Right lobe of liver (tissue), 6 donors: ENCODE measurements around the gene CRYBB2. TPM values are rescaled to one million over a fixed set of nuclear protein-coding genes. Genes with fewer than 3 reads are reported as not detected.

Source experiments
- ATAC-seq, 4 donors: fragments of 200-7000 bp; cut with Tn5 transposase; one replicate each; pipeline ENCODE4 v1.9.1; 2020; ENCODE audit warnings: mild to moderate bottlenecking in 4 of 4, moderate library complexity in 4 of 4
- DNase-seq, 3 donors: peaks; one replicate each; pipeline ENCODE4 v3.0.0-alpha.2; 2020
- H3K27ac ChIP-seq, 3 donors: fragments of 200-600 bp; one replicate each; pipeline ENCODE4 v1.8.0; 2022
- H3K27me3 ChIP-seq, 2 donors: fragments of 200-600 bp; one replicate each; pipeline ENCODE4 v1.8.0; 2022
- H3K36me3 ChIP-seq, 4 donors: fragments of 200-600 bp; sonication (generic) in 1 of 4; one replicate each; pipeline versions ENCODE4 v1.5.1 to v1.8.0; 2017 to 2022; ENCODE audit warnings: control low read depth in 1 of 4
- H3K4me1 ChIP-seq, 4 donors: fragments of 200-600 bp; sonication (generic) in 1 of 4; one replicate each; pipeline versions ENCODE4 v1.5.1 to v1.8.0; 2017 to 2022; ENCODE audit warnings: control low read depth in 1 of 4
- H3K4me3 ChIP-seq, 3 donors: fragments of 200-600 bp; one replicate each; pipeline ENCODE4 v1.8.0; 2022
- H3K9me3 ChIP-seq, 4 donors: fragments of 200-600 bp; sonication (generic) in 1 of 4; one replicate each; pipeline versions ENCODE4 v1.5.1 to v1.8.0; 2017 to 2022; ENCODE audit warnings: control low read depth in 1 of 4
- CTCF ChIP-seq, 4 donors: fragments of 200-600 bp in 3 of 4; fragments of 450-650 bp in 1 of 4; IDR thresholded peaks; one replicate each; pipeline versions ENCODE4 v1.5.1 to v1.8.0; 2016 to 2022; ENCODE audit warnings: antibody characterized with exemption in 4 of 4, mild to moderate bottlenecking in 2 of 4
- POLR2A ChIP-seq: fragments of 450-650 bp; IDR thresholded peaks from one replicate; pipeline ENCODE4 v1.6.1; 2017; ENCODE audit warnings: antibody characterized with exemption, mild to moderate bottlenecking
- WGBS: methylation state at CpG from one replicate; pipeline ENCODE4 v1.1.6; 2018; ENCODE audit warnings: low coverage, low lambda C conversion rate; ENCODE audit not compliant: insufficient coverage; ENCODE audit errors: missing lambda C conversion rate; 5-methylcytosine and 5-hydroxymethylcytosine counted together
- intact Hi-C, 2 donors: fragments of 100-400 bp; cut with DNase I; formaldehyde crosslinking; loops; one replicate each; pipeline versions ENCODE4 v1.11.2 to v1.14.1; 2022
- total RNA-seq, 6 experiments: library from RNA; depleted of rRNA in 2 of 6; stranded (reverse); fragments of >200 nt in 2 of 6; fragmentation: NEBNext Ultra II Directional in 3 of 6; extraction: Animal tissue kit (Norgen Biotek cat#: 25700) in 3 of 6; gene quantifications; one replicate each; pipeline versions ENCODE4 v1.1.0 to v1.2.4, GENCODE V29; 2016 to 2023
- donor health status: DM: no; HTN: yes; CAD: no.
- donor health status: DM: no; HTN: no; CAD: no.
- donor health status: DM: no; HTN: no; CAD: no.
- donor health status: DM: no; HTN: yes; CAD: no.
- donor health status: DM: no; HTN: yes; CAD: no.

CRYBB2 gene
- total RNA-seq, 6 experiments from 2014 or later = not detected

DNA sequence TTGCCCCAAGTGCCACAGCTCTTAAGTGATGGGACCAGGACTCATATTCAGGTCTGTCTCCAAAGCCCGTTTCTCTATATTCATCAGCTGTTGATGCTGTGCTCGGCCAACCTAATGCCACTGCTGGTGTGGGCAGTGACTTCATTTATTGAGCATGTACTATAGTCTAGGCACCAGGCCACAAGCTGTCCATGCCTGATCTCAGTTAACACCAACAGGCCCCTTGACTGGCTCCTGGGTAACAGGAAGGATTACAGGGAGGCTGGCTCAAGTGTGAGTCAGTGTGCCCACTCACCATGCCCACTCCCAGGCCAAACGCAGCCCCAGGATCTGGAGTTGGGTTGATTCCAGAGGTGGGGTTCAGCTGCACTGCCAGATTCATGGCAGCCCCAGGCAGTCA is 8.6 kb upstream of the CRYBB2 start:
- Histone ChIP-seq H3K4me1 (no peaks in the 10 kb centered on the region), H3K36me3 (no peaks in the 10 kb centered on the region), H3K27ac (no peak overlapping the region), H3K4me3 (no peak overlapping the region), H3K9me3 (no peaks in the 10 kb centered on the region), H3K27me3 (no peaks in the 10 kb centered on the region)
- DNase-seq (no peak), ATAC-seq (no peak)
- 100% methylated on average over 1 of the region's 3 CpGs for WGBS
- intact Hi-C loops = no loop called here
- TF ChIP-seq CTCF (IDR thresholded peaks at IDR 0.05) = no peak
- TF ChIP-seq POLR2A = no peak

DNA sequence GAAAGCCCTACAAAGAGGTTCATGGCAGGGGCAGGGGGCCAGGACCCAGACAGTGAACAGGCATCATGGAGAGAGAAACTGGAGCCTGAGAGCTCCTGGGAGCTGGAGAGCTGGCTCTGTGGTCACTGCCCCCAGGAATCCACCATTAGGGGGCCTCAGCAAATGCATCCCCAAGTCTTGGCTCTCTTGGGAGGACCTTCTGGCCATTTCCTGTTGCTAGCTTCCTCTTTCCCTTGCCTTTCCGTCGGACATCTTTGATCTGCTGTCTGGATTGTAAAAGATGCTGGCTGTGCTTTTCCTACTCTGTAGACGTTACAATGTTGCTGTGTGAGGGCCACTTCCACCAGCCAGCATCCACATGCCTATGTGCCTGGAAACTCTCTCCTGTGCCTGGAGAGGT is 7.1 kb upstream of the CRYBB2 start:
- Histone ChIP-seq H3K36me3 (no peaks in the 10 kb centered on the region), H3K27ac (no peak overlapping the region), H3K4me1 (no peaks in the 10 kb centered on the region), H3K27me3 (no peaks in the 10 kb centered on the region), H3K4me3 (no peak overlapping the region), H3K9me3 (no peaks in the 10 kb centered on the region)
- DNase-seq (no peak), ATAC-seq (no peak)
- no peak for TF ChIP-seq POLR2A
- no peak for TF ChIP-seq CTCF (IDR thresholded peaks at IDR 0.05)
- intact Hi-C loops = no loop called here
- WGBS = 37% methylated on average over 3 of the region's 3 CpGs

- DNase-seq = no peak
- no peaks in the 10 kb centered on the region for H3K4me1 ChIP-seq
These were observed 6.2 kb upstream of the CRYBB2 start for GRCh38 chr22:25213221-25213620.

DNA sequence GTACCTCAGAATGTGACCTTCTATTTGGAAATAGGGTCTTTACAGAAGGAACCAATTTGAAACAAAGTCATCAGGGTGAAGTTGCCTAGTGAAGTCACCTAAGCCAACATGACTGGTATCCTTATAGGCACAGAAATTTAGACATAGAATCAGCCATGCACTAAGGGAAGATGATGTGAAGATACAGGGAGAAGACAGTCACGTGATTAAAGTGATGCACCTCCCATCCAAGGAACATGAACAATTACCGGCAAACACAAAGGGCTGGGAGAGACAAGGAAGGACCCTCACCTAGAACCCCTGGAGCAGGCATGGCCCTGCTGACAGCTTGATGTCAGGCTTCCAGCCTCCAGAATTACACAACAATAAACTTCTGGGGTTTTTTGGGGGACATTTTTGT is 3.2 kb upstream of the CRYBB2 start:
- no peak for ATAC-seq
- TF ChIP-seq POLR2A (no peak), CTCF (IDR thresholded peaks at IDR 0.05) (no peak)
- Histone ChIP-seq H3K4me1 (no peaks in the 10 kb centered on the region), H3K36me3 (no peaks in the 10 kb centered on the region), H3K27ac (no peak overlapping the region), H3K27me3 (no peaks in the 10 kb centered on the region), H3K4me3 (no peak overlapping the region), H3K9me3 (no peaks in the 10 kb centered on the region)
- no peak for DNase-seq
- WGBS = no CpG with 5 or more reads among the region's 2 CpGs
- intact Hi-C loops = no loop called here

More at GRCh38 chr22:25213221-25213620, 6.2 kb upstream of the CRYBB2 start:
- no peak overlapping the region for H3K4me3 ChIP-seq
- no peaks in the 10 kb centered on the region for H3K27me3 ChIP-seq
- ATAC-seq = no peak
- intact Hi-C loops = no loop called here
- 65% methylated on average over 3 of the region's 3 CpGs for WGBS
- TF ChIP-seq POLR2A = no peak
- TF ChIP-seq CTCF (IDR thresholded peaks at IDR 0.05) = no peak
- H3K9me3 ChIP-seq = no peaks in the 10 kb centered on the region
- no peaks in the 10 kb centered on the region for H3K36me3 ChIP-seq
- H3K27ac ChIP-seq = no peak overlapping the region

DNA sequence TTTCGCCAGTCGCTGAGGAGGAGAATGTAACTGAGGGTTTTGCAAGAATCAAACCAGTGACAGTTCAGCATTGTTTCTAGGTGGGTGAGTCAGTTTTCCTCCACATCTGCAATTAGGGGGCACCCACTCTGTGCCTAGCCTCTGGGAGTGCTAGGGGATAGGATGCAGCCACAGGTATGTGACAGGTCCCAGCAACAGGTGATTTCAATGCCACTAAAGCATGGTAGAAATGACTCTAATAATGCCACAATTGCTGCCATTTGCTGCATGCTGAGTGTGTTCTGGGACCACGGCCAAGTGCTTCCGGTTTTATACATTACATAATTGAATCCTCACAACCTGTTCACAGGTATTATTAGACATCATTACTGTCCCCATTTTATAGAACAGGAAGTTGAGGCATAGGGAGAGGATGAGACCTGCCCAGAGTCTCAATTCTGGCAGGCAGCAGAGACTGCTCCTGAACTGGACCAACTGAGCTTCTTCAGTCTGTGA is 556 bp downstream of the CRYBB2 start:
- DNase-seq = no peak
- no peak for ATAC-seq
- intact Hi-C loops = no loop called here
- Histone ChIP-seq H3K36me3 (no peaks in the 10 kb centered on the region), H3K4me1 (no peaks in the 10 kb centered on the region), H3K9me3 (no peaks in the 10 kb centered on the region), H3K27ac (no peak overlapping the region), H3K4me3 (no peak overlapping the region), H3K27me3 (no peaks in the 10 kb centered on the region)
- WGBS = 47% methylated on average over 4 of the region's 4 CpGs
- TF ChIP-seq POLR2A = no peak
- no peak for TF ChIP-seq CTCF (IDR thresholded peaks at IDR 0.05)
